ES-I3 (cell line): ENCODE data around the gene ZNF311.
"Not testable (repeated sequence)": the region's sequence is repeated elsewhere in the genome, so short reads cannot be mapped to it uniquely, and the experiment has no call there.

Source experiments
- H3K36me3 ChIP-seq: 2 replicates; pipeline ENCODE4 v1.6.1; 2013; ENCODE audit warnings: mild to moderate bottlenecking, low read length, control low read depth, moderate library complexity; ENCODE audit not compliant: insufficient read depth
- H3K4me1 ChIP-seq: 2 replicates; pipeline ENCODE4 v1.6.1; 2013; ENCODE audit warnings: mild to moderate bottlenecking, control low read depth, low read length; ENCODE audit not compliant: insufficient read depth
- H3K9ac ChIP-seq: 2 replicates; pipeline ENCODE4 v1.6.1; 2013; ENCODE audit warnings: low read depth, mild to moderate bottlenecking, low read length, moderate library complexity
- H3K9me3 ChIP-seq: 2 replicates; pipeline ENCODE4 v1.6.1; 2013; ENCODE audit warnings: mild to moderate bottlenecking, low read length, moderate library complexity; ENCODE audit not compliant: control insufficient read depth, insufficient read depth

Gene ZNF311

GRCh38 chr6:28978959-28979561, 26.1 kb downstream of the ZNF311 start:
- Histone ChIP-seq H3K36me3 (no peaks in the 10 kb centered on the region), H3K4me1 (peaks cover 19% of the 10 kb centered on the region), H3K9ac (no peak overlapping the region), H3K9me3 (no peaks in the 10 kb centered on the region)

- no peaks in the 10 kb centered on the region for H3K9me3 ChIP-seq
- peak overlapping the region; percentile 68; the same call in 1 of the 2 replicates for H3K9ac ChIP-seq
- H3K4me1 ChIP-seq: peaks cover 19% of the 10 kb centered on the region
- no peaks in the 10 kb centered on the region for H3K36me3 ChIP-seq
Observed at GRCh38 chr6:28978133-28978491, 27.0 kb downstream of the ZNF311 start.

DNA sequence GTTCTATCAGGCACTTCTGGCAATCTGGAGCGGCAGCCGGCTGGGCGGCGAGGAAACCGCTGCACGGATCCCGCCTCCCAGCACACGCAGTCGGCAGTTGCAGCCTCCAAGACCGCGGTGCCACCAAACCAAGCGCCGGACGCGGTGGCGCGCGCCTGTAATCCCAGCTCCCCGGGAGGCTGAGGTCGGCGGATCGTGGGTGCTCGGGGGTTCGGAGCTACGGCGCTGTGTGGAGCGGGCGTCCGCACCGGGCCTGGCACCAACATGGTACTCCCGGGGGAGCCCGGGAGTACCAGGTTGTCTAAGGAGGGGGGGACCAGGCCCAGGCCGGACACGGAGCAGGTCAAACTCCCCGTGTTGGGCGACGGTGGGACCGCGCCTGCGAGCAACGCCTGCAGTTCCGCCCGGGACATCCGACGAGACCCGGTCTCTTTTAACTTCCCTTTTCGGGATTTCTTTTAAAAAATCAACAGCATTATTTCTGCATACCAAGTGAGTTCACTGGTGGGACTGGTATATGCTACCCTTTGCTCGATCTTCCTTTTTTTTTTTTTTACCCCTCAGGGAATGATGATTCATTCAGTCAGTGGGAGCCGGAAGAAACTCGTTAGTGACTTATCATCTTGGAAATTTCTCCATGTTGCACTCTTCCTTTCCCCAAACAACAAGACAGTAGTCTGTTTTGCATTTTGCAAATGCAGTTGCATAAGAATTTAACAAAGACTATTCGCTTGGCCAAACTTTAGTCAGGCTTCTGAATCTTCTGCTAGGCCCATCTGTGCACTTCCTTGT, 27.6 kb downstream of the ZNF311 start:
- H3K36me3 ChIP-seq: no peaks in the 10 kb centered on the region
- H3K9me3 ChIP-seq: no peaks in the 10 kb centered on the region
- H3K9ac ChIP-seq: peak overlapping the region; percentile 68
- peaks cover 19% of the 10 kb centered on the region for H3K4me1 ChIP-seq

DNA sequence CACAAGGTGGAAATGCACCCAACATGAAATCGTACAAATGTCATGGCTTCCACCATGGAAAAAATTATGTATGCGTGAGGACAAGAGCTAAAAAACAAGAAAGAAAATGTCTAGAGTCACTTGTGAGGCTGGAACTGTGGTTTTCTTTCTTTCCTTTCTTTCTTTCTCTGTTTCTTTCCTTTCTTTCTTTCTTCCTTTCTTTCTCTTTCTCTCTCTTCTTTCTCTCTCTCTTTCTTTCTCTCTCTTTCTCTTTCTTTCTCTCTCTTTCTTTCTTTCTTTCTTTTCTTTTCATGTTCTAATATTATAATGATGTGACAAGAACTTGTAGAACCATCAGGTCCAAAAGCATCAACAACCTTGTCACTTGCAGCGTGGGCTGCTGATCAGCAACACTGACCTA, 28.4 kb downstream of the ZNF311 start:
- no peaks in the 10 kb centered on the region for H3K9me3 ChIP-seq
- no peaks in the 10 kb centered on the region for H3K36me3 ChIP-seq
- peak overlapping the region; percentile 68; the same call in 1 of the 2 replicates for H3K9ac ChIP-seq
- peaks cover 19% of the 10 kb centered on the region for H3K4me1 ChIP-seq

- H3K9ac ChIP-seq: no peak overlapping the region
- H3K36me3 ChIP-seq: no peaks in the 10 kb centered on the region
Observed at GRCh38 chr6:28974505-28974904, 30.6 kb downstream of the ZNF311 start.

DNA sequence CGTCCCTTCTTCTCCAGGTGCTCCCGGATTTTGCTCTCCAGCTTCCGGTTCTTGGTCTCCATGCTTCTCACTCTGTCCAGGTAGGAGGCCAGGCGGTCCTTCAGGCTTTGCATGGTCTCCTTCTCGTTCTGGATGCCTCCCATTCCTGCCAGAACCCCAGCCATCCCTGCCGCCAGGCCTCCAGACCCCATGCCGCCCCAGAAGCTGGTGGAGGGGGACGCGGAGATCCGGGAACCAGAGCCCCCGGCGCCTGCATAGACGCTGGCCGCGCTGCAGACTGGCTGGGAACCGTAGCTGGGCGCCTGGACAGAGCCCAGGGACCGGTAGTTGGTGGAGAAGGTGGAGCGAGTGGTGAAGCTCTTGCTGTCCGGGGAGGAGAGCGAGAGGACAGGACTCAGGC, 35.1 kb downstream of the ZNF311 start:
- H3K36me3 ChIP-seq, H3K4me1 ChIP-seq, H3K9me3 ChIP-seq, H3K9ac ChIP-seq: not testable (repeated sequence)

More at GRCh38 chr6:28974505-28974904, 30.6 kb downstream of the ZNF311 start:
- no peaks in the 10 kb centered on the region for H3K9me3 ChIP-seq
- peaks cover 9% of the 10 kb centered on the region for H3K4me1 ChIP-seq

DNA sequence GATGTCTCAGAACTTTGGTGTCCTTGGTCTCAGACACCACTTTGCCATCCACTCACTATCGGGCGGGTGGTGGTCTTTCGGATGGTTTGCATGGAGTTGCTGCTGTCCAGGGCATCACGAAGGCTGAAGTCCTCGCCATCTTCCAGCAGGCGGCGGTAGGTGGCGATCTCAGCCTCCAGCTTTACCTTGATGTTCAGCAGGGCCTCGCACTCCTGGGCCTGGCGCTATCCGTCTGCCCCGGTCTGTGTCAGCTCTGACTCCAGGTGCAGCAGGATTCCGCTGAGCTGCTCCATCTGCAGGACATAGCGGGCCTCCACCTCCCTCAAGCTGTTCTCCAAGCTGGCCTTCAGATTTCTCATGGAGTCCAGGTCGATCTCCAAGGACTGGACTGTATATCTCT, 36.0 kb downstream of the ZNF311 start:
- Histone ChIP-seq H3K9ac (no peak overlapping the region), H3K36me3 (no peaks in the 10 kb centered on the region), H3K4me1 (no peaks in the 10 kb centered on the region), H3K9me3 (no peaks in the 10 kb centered on the region; the same call in 1 of the 2 replicates)

GRCh38 chr6:28968476-28968875, 36.6 kb downstream of the ZNF311 start:
- no peak overlapping the region for H3K9ac ChIP-seq
- H3K9me3 ChIP-seq: no peaks in the 10 kb centered on the region; the same call in 1 of the 2 replicates
- no peaks in the 10 kb centered on the region for H3K4me1 ChIP-seq
- H3K36me3 ChIP-seq: no peaks in the 10 kb centered on the region

DNA sequence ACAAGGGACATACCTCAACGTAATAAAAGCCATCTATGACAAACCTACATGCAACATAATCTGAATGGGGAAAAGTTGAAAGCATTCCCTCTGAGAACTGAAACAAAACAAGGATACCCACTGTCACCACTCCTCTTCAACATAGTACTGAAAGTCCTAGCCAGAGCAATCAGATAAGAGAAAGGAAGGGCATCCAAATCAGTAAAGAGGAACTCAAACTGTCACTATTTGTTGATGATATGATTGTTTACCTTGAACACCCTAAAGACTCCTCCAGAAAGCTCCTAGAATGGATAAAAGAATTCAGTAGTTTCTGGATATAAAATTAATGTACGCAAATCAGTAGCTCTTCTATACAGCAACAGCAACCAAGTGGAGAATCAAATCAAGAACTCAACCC, 39.4 kb downstream of the ZNF311 start:
- Histone ChIP-seq H3K9me3 (no peaks in the 10 kb centered on the region; the same call in none of the 2 replicates), H3K9ac (no peak overlapping the region), H3K36me3 (no peaks in the 10 kb centered on the region), H3K4me1 (no peaks in the 10 kb centered on the region)

- Histone ChIP-seq H3K4me1 (no peaks in the 10 kb centered on the region), H3K36me3 (no peaks in the 10 kb centered on the region), H3K9ac (no peak overlapping the region), H3K9me3 (peaks cover 5% of the 10 kb centered on the region)
Observed at GRCh38 chr6:28960846-28961500, 44.1 kb downstream of the ZNF311 start.

DNA sequence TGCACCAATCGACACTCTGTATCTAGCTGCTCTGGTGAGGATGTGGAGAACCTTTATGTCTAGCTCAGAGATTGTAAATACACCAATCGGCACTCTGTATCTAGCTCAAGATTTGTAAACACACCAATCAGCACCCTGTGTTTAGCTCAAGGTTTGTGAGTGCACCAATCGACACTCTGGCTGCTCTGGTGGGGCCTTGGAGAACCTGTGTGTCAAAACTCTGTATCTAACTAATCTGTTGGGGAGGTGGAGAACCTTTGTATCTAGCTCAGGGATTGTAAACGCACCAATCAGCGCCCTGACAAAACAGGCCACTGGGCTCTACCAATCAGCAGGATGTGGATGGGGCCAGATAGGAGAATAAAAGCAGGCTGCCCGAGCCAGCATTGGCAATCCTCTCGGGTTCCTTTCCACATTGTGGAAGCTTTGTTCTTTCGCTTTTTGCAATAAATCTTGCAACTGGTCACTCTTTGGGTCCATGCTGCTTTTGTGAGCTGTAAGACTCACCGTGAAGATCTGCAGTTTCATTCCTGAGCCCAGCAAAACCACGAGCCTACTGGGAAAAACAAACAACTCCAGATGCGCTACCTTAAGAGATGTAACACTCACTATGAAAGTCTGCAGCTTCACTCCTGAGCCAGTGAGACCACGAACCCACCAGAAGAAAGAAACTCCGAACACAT, 46.4 kb downstream of the ZNF311 start:
- not testable (repeated sequence) for H3K36me3 ChIP-seq, H3K9me3 ChIP-seq, H3K9ac ChIP-seq, H3K4me1 ChIP-seq

DNA sequence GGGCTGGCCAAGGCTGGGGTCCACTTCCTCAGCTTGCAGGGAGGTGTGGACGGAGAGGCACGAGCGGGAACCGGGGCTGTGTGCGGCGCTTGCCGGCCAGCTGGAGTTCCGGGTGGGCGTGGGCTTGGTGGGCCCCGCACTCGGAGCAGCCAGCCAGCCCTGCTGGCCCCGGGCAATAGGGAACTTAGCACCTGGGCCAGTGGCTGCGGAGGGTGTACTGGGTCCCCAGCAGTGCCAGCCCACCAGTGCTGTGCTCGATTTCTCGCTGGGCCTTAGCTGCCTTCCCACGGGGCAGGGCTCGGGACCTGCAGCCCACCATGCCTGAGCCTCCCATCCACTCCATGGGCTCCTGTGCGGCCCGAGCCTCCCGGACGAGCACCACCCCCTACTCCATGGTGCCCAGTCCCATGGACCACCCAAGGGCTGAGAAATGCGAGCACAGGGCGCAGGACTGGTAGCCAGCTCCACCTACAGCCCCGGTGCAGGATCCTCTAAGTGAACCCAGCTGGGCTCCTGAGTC, 47.3 kb downstream of the ZNF311 start:
- H3K36me3 ChIP-seq, H3K4me1 ChIP-seq, H3K9me3 ChIP-seq, H3K9ac ChIP-seq: not testable (repeated sequence)

DNA sequence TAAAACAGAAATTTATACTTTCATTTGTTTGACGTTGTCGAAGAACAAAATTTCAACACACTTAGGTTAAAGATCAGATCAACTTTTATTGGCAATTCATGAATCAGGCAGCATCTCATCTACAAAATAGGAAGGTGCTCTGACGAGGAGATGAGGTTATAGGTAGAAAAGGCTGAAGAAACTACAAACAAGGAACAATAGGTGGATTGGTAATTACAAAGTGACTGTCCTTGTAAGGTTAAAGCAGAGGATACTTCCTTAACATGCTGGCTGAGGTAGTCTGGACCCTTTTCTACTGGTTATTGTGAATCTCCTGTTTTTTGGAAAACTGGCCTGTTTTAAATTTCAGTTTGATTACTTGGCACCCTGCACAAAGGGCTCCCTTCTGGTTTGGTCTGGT, 48.8 kb downstream of the ZNF311 start:
- Histone ChIP-seq H3K4me1 (no peaks in the 10 kb centered on the region), H3K9ac (no peak overlapping the region), H3K36me3 (no peaks in the 10 kb centered on the region), H3K9me3 (peaks cover 5% of the 10 kb centered on the region; the same call in 1 of the 2 replicates)

GRCh38 chr6:28953585-28954258, 51.4 kb downstream of the ZNF311 start:
- no peaks in the 10 kb centered on the region for H3K4me1 ChIP-seq
- no peaks in the 10 kb centered on the region for H3K36me3 ChIP-seq
- no peaks in the 10 kb centered on the region for H3K9me3 ChIP-seq
- peak overlapping the region; percentile 73 for H3K9ac ChIP-seq
